Neural progenitor cell (in vitro differentiated cells): ENCODE data around the gene TBCA.

ENCODE experiments used
- CTCF ChIP-seq: fragments of 200-600 bp; sonication (generic); IDR thresholded peaks from 2 replicates; pipeline ENCODE4 v1.5.1; 2017; ENCODE audit warnings: antibody characterized with exemption, mild to moderate bottlenecking
- EZH2 ChIP-seq: fragments of 200-600 bp; sonication (generic); IDR thresholded peaks from 2 replicates; pipeline ENCODE4 v1.6.1; 2017; ENCODE audit warnings: antibody characterized with exemption, mild to moderate bottlenecking, moderate library complexity

GRCh38 chr5:77643654-77644370 is 132.3 kb downstream of the TBCA start:
- TF ChIP-seq CTCF (no peak), EZH2 (peak; percentile 46)
